B cell (primary cell): ENCODE results near the gene ARHGEF17. TPM values are rescaled to one million over a fixed set of nuclear protein-coding genes. Genes with fewer than 3 reads are reported as not detected.

Experiments
- ATAC-seq: fragments of 200-7000 bp; cut with Tn5 transposase; one replicate; pipeline ENCODE4 v1.10.0; 2021; ENCODE audit warnings: low read depth, mild to moderate bottlenecking, moderate number of reproducible peaks, moderate library complexity
- CTCF ChIA-PET: fragments of 350-600 bp; sonication (Branson Sonifier 250); formaldehyde crosslinking; loops from one replicate; lab custom pipeline; 2021; ENCODE audit warnings: antibody characterized with exemption, inconsistent platforms; lab: Charles Lee
- POLR2A ChIA-PET: fragments of 350-600 bp; sonication (Branson Sonifier 250); formaldehyde crosslinking; loops from one replicate; lab custom pipeline; 2021; ENCODE audit warnings: antibody characterized with exemption; lab: Charles Lee
- DNase-seq: peaks from one replicate; pipeline ENCODE4 v3.0.0; 2013
- H2AFZ ChIP-seq: 2 replicates; pipeline ENCODE4 v1.6.1; 2012; ENCODE audit warnings: mild to moderate bottlenecking, low read depth, low read length; ENCODE audit not compliant: insufficient read depth, poor library complexity, severe bottlenecking
- H3K27ac ChIP-seq, 2 donors: 1 replicate in 1 of 2; 2 replicates in 1 of 2; pipeline ENCODE4 v1.5.1; 2012 to 2013; ENCODE audit warnings: low read length in 2 of 2, mild to moderate bottlenecking in 2 of 2, moderate library complexity in 1 of 2
- H3K27me3 ChIP-seq, 4 experiments: fragments of 200-600 bp in 1 of 4; sonication (generic) in 1 of 4; replicated peaks in 1 of 4; 1 replicate in 2 of 4; 2 replicates in 2 of 4; pipeline versions ENCODE4 v1.6.1 to v1.7.0; 2013 to 2016; ENCODE audit warnings: low read length in 3 of 4, mild to moderate bottlenecking in 2 of 4, mixed read lengths in 1 of 4, moderate library complexity in 1 of 4; ENCODE audit not compliant: insufficient read depth in 4 of 4, control insufficient read depth in 3 of 4; ENCODE audit errors: control extremely low read depth in 1 of 4
- H3K36me3 ChIP-seq, 2 experiments: replicated peaks in 1 of 2; 1 replicate in 1 of 2; 2 replicates in 1 of 2; pipeline versions ENCODE4 v1.6.1 to v1.7.1; 2013; ENCODE audit warnings: low read length in 1 of 2; ENCODE audit not compliant: insufficient read depth in 2 of 2, control insufficient read depth in 1 of 2; ENCODE audit errors: control extremely low read depth in 1 of 2, extremely low read depth in 1 of 2
- H3K4me1 ChIP-seq, 2 donors: fragments of 200-600 bp in 1 of 2; sonication (generic) in 1 of 2; 1 replicate in 1 of 2; 2 replicates in 1 of 2; pipeline versions ENCODE4 v1.5.1 to v1.6.1; 2013 to 2017; ENCODE audit warnings: low read length in 2 of 2; ENCODE audit not compliant: control insufficient read depth in 2 of 2, insufficient read depth in 2 of 2
- H3K4me2 ChIP-seq: replicated peaks from 2 replicates; pipeline ENCODE3; 2012; ENCODE audit warnings: mild to moderate bottlenecking, low read depth, low read length; ENCODE audit not compliant: poor library complexity, severe bottlenecking
- H3K4me3 ChIP-seq, 5 experiments: fragments of 200-600 bp in 1 of 5; sonication (generic) in 1 of 5; 1 replicate in 3 of 5; 2 replicates in 2 of 5; pipeline versions ENCODE4 v1.5.1 to v1.7.0; 2011 to 2016; ENCODE audit warnings: low read length in 4 of 5, mild to moderate bottlenecking in 4 of 5, low read depth in 2 of 5, control low read depth in 1 of 5, moderate library complexity in 1 of 5; ENCODE audit not compliant: insufficient read depth in 1 of 5; ENCODE audit errors: control extremely low read depth in 1 of 5, extremely low read depth in 1 of 5
- H3K79me2 ChIP-seq: fragments of 200-600 bp; sonication (generic); one replicate; pipeline ENCODE4 v1.6.0; 2016; ENCODE audit warnings: low read length; ENCODE audit not compliant: control insufficient read depth, insufficient read depth
- H3K9ac ChIP-seq: fragments of 200-600 bp; sonication (generic); 2 replicates; pipeline ENCODE4 v1.6.1; 2017; ENCODE audit warnings: mild to moderate bottlenecking, low read length, moderate library complexity
- H3K9me3 ChIP-seq, 3 donors: one replicate each; pipeline versions ENCODE4 v1.6.1 to v1.7.1; 2013; ENCODE audit warnings: low read length in 2 of 3; ENCODE audit not compliant: control insufficient read depth in 2 of 3, insufficient read depth in 1 of 3; ENCODE audit errors: control extremely low read depth in 1 of 3
- H4K20me1 ChIP-seq: 2 replicates; pipeline ENCODE4 v1.6.0; 2012; ENCODE audit warnings: mild to moderate bottlenecking, low read length; ENCODE audit not compliant: insufficient read depth, control insufficient read depth, poor library complexity, severe bottlenecking
- H3K27ac Mint-ChIP-seq: one replicate; pipeline ENCODE4 v1.8.0; 2021; ENCODE audit warnings: mixed read lengths
- H3K27me3 Mint-ChIP-seq: one replicate; pipeline ENCODE4 v1.8.0; 2021; ENCODE audit warnings: mixed read lengths
- H3K4me1 Mint-ChIP-seq: one replicate; pipeline ENCODE4 v1.8.0; 2021; ENCODE audit warnings: mixed read lengths
- H3K4me3 Mint-ChIP-seq: one replicate; pipeline ENCODE4 v1.8.0; 2021; ENCODE audit warnings: mixed read lengths
- H3K9me3 Mint-ChIP-seq: one replicate; pipeline ENCODE4 v1.8.0; 2022; ENCODE audit warnings: mixed read lengths; ENCODE audit not compliant: insufficient read depth
- CTCF ChIP-seq: fragments of 200-600 bp; IDR thresholded peaks from one replicate; pipeline ENCODE4 v1.8.0; 2022; ENCODE audit warnings: antibody characterized with exemption, mild to moderate bottlenecking
- EZH2 ChIP-seq: IDR thresholded peaks from 2 replicates; pipeline ENCODE4 v1.6.1; 2012; ENCODE audit warnings: borderline replicate concordance, low read depth, mild to moderate bottlenecking, moderate library complexity, low read length; ENCODE audit not compliant: insufficient read depth, poor library complexity, severe bottlenecking
- WGBS: methylation state at CpG from one replicate; pipeline ENCODE4 v1.1.5; 2013; ENCODE audit warnings: missing lambda C conversion rate; ENCODE audit not compliant: insufficient coverage; 5-methylcytosine and 5-hydroxymethylcytosine counted together
- intact Hi-C: fragments of 100-400 bp; cut with micrococcal nuclease; formaldehyde crosslinking; loops from one replicate; pipeline ENCODE4 v1.10.0; 2022
- polyA plus RNA-seq: library from polyadenylated mRNA; depleted of rRNA; stranded (reverse); fragments of >200 nt; gene quantifications from 2 replicates; pipeline ENCODE4 v1.2.3, GENCODE V29; 2012
- total RNA-seq, 2 donors: library from RNA; stranded (reverse); fragments of 120-200 nt in 1 of 2; gene quantifications; 1 replicate in 1 of 2; 2 replicates in 1 of 2; pipeline versions ENCODE4 v1.2.3 to v1.2.4, GENCODE V29; 2013 to 2022

ARHGEF17 gene
- total and polyA plus RNA-seq, 2 donors (not counting 1 experiment from before 2014, with no cell fraction given), result 0.05 TPM; not detected in 1

GRCh38 chr11:73262851-73263495 lies 45.1 kb upstream of the ARHGEF17 start:
- no peaks in the 10 kb centered on the region for H3K36me3 ChIP-seq
- intact Hi-C loops, result no loop called here
- H3K9me3 ChIP-seq, result no peaks in the 10 kb centered on the region
- H3K4me1 ChIP-seq, result peaks cover 0 to 6% of the 10 kb centered on the region in 2 donors
- POLR2A ChIA-PET, result no interaction called here
- peaks cover 0 to 40% (median 20%) of the 10 kb centered on the region in 4 experiments for H3K27me3 ChIP-seq
- no peak overlapping the region for H3K27ac Mint-ChIP-seq
- H3K9ac ChIP-seq, result no peak overlapping the region
- H3K79me2 ChIP-seq, result no peaks in the 10 kb centered on the region
- no peaks in the 10 kb centered on the region for H4K20me1 ChIP-seq
- H2AFZ ChIP-seq, result no peak overlapping the region
- CTCF ChIA-PET, result interaction anchor here (1.3 kb wide), 2 partner anchors 26 to 27 kb away, joined by 3 read pairs; no protein-coding TSS in a partner anchor
- H3K4me1 Mint-ChIP-seq, result peaks cover 3% of the 10 kb centered on the region
- H3K9me3 Mint-ChIP-seq, result no peaks in the 10 kb centered on the region
- TF ChIP-seq CTCF (no peak), EZH2 (no peak)
- ATAC-seq (no peak), DNase-seq (no peak)
- no peak overlapping the region for H3K4me3 ChIP-seq
- H3K4me2 ChIP-seq, result no peak overlapping the region
- no peak overlapping the region for H3K4me3 Mint-ChIP-seq
- peaks cover 38% of the 10 kb centered on the region for H3K27me3 Mint-ChIP-seq
- 84% methylated on average over 3 of the region's 5 CpGs for WGBS
- H3K27ac ChIP-seq, result no peak overlapping the region

- no CpG with 5 or more reads among the region's 2 CpGs for WGBS
- peaks cover 0 to 40% (median 23%) of the 10 kb centered on the region in 4 experiments for H3K27me3 ChIP-seq
- no peak overlapping the region for H3K9ac ChIP-seq
- no peaks in the 10 kb centered on the region for H3K9me3 ChIP-seq
- peaks cover 3% of the 10 kb centered on the region for H3K4me1 Mint-ChIP-seq
- ChIA-PET POLR2A (no interaction called here), CTCF (interaction anchor here (1.3 kb wide), 2 partner anchors 26 to 28 kb away, joined by 3 read pairs; no protein-coding TSS in a partner anchor)
- peaks cover 0 to 6% of the 10 kb centered on the region in 2 donors for H3K4me1 ChIP-seq
- no peaks in the 10 kb centered on the region for H3K36me3 ChIP-seq
- ATAC-seq (no peak), DNase-seq (no peak)
- no peak overlapping the region for H3K4me2 ChIP-seq
- H3K4me3 Mint-ChIP-seq, result no peak overlapping the region
- peaks cover 38% of the 10 kb centered on the region for H3K27me3 Mint-ChIP-seq
- no peaks in the 10 kb centered on the region for H3K9me3 Mint-ChIP-seq
- no peaks in the 10 kb centered on the region for H4K20me1 ChIP-seq
- H3K27ac Mint-ChIP-seq, result no peak overlapping the region
- TF ChIP-seq EZH2 (no peak), CTCF (no peak)
- intact Hi-C loops, result no loop called here
- H2AFZ ChIP-seq, result no peak overlapping the region
- no peak overlapping the region for H3K4me3 ChIP-seq
- no peak overlapping the region for H3K27ac ChIP-seq
- no peaks in the 10 kb centered on the region for H3K79me2 ChIP-seq
These were observed 44.4 kb upstream of the ARHGEF17 start for GRCh38 chr11:73263640-73264039.
